Activated T-helper 9 cell treated with anti-CD3 and anti-CD28 coated beads, Interleukin-2, amount 50 U/mL, for 16 hours (primary cell): ENCODE data around the gene ABCA2.

Experiments
- DNase-seq: peaks from one replicate; pipeline ENCODE4 v3.0.0-alpha.2; 2020; ENCODE audit warnings: low read depth

ABCA2 gene

DNA sequence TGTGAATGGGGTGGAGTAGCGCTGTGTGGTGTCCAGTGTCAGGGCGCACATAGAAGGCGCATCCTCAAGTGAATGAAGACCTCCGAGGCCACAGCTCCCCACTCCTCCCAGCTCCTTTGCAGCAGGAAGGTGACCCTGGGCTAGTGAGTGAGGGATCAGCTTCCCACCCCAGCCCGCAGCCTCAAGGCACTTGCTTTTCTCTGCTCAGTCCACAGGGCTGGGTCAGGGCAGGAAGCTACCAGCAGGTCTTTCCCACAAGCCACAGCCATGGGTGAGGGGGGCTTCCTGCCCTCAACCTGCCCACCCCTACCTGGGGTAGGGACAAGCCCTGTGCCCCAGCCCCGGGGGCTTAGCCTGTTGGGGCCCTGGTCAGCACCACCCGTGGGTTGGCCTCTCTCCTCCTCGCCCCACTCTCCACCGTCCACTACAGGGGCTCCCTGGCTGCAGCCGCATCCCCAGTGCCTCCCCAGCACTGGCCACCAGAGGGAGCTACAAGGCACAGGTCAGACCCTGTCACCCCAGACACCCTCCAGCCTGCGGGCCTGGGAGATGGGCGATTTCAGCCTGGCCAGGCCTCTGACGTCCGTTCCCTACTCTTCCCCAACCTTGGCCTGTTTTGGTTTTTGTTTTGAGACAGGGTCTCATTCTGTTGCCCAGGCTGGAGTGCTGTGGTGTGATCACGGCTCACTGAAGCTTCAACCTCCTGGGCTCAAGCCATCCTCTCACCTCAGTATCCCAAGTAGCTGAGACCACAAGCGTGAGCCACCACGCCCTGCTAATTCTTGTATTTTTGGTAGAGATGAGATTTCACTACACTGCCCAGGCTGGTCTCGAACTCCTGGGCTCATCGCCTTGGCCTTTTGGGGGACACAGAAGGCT, 1.3 kb upstream of the ABCA2 start:
- DNase-seq, result peak; percentile 66

DNA sequence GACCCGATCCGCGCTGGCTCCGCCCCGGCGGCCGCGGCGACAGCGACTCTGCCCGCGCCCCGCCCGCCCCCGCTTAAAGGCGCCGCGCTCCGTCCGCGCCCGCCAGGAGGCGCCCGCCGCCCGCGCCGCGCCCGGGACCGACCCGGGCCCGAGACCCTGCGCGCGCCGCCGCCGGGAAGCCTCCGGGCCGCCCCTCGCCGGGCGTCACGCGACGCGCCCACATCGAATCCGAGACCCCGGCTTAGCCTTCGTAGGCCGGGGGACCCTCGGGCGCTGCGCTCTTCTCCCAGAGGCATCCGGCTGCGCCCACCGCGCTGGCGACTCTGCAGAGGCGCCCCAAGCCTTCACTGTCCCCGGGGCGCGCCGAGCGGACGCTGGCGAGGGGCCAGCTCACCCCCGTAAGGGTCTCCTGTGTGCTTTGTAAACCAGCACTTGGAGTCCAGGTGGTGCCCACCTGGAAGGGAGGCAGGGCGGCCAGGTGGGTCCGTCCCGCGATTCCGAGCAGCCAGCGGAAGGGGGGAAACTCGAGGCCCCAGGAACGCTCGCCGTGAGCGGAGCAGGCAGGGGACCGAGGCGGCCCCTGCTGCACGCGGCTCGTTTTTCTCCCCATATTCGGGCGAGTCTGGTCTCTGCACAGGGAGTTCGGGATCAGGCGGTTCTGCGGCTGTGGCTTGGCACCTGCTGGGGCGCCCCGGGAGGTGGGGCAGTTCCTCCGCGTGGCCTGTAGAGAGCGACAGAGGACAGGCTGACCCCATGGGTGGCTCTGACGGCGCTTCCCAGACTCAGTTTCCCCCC, 423 bp upstream of the ABCA2 start:
- DNase-seq, result peak; percentile 64

DNA sequence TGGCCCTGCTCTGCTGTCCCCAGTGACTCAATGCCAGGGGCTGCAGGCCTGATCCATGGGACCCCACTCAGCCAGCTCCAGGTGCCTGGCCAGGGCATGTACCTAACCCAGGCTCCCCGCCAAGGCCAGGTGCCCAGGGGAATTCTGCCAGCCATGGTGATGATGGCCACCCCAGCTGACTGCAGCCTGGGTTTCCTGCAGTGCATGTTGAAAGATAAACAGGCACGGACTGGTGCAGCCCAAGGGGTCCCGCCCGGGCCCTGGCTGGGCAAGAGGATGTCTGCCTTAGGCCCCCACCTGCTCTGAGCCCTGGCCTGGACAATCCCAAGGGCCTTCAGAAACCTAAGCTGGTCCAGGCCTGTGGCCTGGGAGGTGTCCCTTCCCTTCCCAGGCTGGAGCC, 1.2 kb downstream of the ABCA2 start:
- no peak for DNase-seq

DNA sequence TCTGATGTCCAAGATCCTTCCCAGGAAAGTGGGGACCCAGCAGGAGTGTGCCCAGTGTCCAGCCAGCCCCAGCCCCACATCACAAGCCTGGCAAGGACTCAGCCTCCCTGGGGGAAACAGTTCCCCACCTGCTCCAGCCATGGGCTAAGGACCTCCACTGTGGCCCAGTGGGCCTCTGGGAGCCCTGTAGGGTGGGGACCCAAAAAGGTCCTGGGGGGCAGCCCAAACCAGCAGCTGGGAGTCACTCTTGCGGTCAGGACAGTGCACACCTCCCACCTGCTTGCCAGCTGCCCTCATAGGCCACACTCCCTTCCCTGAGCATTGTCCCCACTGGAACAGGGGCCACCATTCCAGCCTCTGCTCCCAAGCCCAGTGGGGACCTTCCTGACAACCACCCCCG, 1.7 kb downstream of the ABCA2 start:
- no peak for DNase-seq

DNA sequence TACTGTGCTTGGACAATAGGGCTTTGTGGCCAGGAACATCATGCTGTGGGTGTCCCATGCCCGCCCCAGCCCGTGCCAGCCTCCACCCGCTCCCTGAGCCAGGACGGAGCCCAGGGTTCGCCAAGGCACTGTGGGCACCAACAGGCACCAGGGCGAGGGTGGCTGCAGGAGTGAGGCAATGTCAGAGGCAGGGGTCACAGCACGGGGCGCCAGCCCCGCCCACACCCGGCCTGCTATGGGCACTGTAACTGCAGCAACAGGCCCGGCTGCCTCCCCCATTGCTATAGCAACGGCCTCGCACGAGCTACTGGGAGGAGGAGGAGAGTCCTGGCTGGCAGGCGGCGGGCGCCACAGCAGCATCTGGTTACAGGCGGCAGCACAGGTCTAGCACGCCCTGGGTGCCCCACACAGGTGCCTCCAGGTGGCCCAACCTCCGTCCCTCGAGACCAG, 2.5 kb downstream of the ABCA2 start:
- DNase-seq, result no peak

DNA sequence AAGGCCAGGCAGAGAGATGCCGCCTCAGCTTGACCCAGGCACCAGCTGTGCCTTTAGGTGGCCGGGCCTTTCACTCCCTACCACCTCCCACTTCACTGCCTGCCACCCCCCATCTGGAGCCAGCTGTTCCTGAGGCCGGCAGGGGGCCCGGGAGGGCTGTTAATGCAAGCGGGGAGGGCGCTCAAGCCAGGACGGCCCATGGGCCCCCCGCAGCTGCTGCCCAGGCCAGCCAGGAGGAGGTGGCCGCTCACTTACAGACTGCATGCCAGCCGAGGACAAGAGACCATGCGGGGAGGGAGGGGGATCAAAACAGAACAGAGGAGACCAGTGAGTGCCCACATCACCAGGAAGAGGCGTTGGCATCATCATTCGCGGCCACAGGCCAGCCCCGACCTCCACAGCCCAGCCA, 4.5 kb downstream of the ABCA2 start:
- DNase-seq, result no peak

DNA sequence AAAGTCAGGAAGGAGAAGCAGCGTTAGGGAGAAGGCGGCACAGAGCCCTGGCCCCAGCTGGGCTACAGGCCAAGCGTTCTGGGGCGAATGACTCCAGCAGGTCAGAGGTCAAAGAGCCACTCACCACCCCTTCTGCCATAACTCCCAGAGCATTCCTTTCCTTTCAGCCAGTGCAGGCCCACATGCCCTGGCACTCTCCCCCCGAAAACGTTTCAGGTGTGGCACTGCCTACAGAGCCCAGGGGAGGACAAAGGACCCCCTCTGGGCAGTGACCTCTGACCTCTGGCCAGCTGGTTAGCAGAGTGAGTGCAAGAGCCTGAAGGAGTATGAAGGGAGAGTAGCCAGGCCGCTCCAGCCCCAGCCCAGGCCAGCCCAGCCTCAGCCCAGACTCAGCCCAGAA, 4.9 kb downstream of the ABCA2 start:
- DNase-seq, result no peak

DNA sequence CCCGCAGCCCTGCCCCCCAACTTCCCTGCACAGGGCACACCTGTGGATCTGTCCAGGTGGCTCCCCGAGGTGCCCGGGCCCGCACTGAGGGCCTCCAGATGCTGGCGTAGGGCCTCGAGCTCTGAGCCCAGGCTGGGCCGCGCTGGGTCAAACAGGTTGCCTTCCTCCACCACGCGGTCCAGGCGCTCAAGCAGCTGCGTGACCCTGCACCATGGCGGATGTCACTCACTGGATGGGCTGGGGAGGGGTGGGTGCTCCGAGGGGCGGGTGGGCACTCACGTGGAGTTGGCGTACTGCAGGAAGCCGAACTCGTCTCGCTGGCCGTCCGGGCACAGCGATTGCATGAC, 5.4 kb downstream of the ABCA2 start:
- no peak for DNase-seq

DNA sequence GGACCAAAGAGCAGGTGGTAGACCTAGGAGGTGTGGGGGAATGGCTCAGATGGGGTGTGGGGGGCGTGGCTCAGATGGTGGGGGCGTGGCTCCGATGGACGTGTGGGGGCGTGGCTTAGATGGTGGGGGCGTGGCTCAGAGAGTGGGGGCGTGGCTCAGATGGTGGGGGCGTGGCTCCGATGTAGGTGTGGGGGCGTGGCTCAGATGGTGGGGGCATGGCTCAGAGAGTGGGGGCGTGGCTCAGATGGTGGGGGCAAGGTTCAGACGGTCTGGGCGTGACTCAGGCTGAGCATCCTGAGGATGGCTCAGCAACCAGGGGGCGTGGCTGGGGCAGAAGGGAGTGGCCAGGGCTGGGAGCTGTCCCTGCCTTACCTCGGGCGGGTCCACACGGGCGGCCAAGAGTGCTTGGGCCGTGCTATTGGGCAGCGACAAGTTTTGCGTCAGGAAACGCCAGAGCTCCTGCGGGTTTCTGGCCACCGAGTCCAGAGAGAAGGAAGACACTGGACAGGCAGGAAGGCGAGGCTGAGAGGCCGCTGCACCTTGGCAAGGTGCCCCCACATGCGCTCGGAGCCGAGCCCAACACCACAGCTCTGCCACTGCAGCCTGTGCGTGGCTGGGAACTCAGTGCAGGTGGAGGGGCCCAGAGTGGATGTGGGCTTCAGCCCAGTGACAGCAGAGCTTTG, 5.9 kb downstream of the ABCA2 start:
- DNase-seq, result peak; percentile 63

DNA sequence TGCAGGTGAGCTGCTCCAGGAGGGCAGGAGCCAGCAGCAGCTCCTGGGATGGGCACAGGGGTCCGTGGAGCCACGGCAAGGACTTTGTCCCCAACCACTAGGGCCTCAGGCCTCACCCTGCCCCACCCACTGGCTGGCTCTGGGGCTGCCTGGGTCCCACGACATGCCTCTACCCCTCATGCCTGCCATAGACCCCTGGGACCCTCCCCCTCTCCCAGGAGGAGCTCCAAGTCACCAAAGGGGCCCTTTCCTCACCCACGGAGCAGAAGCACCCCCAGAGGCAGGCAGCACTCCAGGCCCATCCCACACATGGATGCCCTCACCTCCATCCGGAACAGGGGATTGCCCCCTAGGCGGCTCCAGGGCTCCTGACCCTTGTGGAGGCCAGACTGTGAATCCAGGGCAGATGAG, 6.5 kb downstream of the ABCA2 start:
- DNase-seq, result no peak

DNA sequence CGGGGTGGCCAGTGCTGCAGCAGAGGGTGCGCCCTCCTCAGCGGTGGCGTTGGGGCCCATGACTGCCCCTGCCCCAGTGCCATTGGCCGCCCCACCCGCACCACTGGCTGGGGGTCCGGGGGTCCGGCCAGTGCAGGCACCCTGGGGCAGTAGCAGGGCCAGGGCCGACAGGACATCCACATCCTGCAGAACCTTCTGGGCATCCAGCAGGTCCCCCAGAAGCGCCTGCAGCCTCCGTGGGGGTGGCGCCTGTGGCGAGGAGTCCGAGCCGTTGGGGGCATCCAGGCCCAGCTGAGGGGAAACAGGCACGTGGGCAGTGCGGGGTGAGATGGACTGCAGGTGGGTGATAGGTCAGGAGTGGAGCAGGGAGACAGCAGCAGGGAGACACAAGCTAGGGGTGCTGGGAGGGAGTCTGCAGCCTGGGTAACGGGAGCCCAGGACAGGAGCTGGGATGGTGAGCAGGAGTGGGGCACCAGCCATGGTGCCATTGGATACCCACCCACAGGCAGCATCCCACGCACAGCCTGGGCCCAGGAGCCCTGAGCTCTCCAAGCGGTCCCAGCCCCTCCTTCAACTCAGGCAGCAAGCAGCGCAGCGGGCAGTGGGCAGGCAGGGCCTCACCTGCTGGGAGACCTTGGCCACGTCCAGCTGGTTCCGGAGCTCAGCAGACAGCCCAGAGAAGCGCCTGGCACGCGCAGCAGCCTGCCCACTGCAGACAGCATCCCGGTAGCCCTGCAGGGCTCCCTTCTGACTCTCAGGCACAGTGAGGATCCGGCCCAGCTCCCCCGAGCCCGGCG, 7.1 kb downstream of the ABCA2 start:
- DNase-seq, result no peak

DNA sequence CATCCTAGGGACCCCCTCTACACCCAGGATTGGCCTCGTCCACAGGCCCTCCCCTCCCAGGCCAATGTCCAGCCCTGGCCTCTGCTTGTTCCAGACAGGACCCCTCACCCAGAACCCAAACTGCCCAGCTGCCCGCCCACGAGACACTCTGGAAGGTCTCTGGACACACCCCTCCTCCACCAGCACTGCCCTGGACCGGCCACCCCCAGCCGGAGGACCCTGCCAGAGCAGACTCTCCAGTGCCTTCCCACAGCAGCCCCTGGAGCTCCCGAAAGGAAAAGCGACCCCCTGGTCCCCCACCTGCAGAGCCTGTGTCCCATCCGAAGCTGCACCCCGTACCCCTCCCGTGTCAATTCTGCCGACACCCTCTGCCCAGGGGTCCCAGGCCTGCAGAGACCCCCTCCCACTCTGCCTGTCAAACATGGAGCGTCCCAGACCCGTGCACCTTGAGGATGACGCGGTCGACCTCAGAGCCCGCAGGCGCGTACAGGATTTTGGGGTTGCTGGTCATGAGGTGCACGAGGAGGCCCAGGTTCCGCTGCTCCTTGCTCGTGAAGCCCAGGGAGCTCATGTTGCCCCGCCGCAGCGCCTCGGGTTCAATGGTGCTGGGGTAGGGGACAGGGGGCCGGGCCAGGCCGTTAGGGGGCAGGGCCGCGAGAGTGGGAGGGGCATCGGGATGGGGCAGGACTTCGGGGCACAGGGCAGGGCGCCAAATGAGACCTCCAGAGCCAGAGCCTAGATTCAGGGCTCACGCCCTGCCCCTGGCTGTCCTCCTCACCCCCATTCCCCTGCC, 8.0 kb downstream of the ABCA2 start:
- no peak for DNase-seq

DNA sequence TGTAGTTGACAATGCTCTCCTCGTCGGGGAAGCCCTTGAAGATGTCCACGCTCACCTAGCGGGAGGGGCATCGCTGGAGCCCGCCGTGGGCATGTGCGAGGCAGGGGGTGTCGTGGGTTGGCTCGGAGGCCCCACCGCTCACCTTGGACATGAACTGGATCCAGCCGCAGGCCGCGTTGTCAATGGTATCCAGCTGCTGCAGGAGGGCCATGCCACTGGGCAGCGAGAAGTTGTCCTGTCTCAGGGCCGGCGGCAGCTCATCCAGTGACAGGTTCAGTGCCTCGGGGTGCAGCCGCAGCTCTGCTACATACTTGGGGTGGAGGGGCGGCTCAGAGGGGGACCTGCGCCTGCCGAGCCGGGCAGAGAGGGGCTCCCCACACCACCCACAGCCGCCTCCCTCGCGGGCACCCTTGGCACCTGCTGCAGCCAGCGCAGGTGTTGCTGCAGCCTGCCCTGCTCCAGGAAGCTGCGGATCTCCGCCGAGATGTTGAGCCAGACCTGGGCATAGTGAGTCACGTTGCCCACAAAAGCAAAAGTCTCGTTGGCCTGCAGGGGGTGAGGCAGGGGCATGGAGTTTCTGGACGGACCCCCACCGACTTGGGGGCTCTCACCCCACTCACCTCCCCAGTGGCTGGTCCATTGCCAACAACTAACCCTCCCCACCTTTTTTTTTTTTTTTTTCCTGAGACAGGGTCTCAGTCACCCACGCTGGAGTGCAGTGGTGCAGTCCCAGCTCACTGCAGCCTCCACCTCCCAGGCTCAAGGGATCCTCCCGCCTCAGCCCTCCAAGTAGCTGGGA, 9.1 kb downstream of the ABCA2 start:
- no peak for DNase-seq

DNA sequence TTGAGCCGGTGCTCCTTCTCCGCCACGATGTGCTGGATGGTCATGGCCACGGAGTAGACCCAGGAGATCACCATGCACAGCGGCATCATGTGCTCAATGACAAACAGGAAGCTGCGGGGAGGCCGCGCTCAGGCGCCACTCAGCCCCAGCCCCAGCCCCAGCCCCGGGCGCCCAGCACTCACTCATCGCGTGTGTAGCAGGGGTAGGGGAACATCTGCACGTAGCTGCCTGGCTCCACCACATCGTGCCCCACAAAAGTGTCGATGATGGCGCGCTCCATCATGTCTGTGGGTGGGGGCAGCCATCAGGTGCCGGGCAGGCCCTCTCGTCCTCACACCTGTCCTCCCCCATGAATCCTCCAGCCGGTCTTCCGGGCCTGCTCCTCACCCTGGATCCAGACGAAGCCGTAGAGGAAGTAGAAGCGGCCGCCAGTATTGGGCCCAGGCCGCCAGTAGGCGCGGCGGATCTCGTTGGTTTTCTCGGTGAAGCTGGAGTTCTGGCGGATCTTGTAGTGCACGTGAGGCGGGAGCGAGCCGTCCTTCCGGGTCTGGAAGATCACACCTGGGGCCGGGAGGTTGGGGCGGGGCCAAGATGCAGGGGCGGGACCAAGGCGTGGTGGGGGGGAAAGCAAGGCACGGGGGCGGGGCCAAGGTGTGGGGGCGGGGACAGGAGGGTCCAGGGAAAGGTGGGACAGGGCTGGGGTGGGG, 10.1 kb downstream of the ABCA2 start:
- DNase-seq, result no peak

DNA sequence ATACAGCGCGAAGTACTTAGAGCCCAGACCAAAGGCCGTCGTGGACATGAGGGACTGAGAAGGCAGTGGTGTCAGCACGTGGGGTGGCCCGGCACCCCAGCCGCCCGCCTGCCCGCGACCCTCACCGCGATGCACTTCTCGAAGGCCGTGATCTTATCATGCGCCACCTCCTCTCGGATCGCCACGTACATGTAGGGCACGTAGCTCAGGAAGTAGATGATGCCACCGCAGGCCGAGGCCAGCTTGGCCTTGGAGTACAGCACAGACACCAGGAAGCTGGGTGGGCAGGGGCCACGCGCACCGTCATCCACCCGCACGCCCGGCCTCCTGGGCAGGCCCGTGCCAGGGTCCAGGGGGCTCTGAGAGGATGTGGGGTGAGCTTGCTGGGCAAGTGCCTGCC, 11.0 kb downstream of the ABCA2 start:
- no peak for DNase-seq

DNA sequence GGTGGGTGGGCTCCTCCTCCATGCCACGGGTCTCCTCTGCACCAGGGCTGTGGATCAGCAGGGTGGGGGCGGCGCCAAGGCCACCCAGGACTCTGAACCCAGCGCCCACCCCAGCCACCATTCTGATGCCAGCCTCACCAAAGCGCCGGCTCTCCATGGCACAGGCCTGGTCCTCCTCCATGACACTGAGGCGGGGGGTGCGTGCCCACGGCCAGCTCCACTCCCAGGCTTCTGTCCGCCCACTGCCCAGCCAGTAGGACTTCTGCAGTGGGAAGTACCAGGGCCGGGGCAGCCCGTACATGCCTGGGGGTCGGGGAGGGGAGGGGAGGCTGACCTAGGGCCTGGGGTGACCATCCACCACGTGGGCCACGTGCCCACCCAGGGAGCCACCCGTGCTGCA, 11.6 kb downstream of the ABCA2 start:
- no peak for DNase-seq

DNA sequence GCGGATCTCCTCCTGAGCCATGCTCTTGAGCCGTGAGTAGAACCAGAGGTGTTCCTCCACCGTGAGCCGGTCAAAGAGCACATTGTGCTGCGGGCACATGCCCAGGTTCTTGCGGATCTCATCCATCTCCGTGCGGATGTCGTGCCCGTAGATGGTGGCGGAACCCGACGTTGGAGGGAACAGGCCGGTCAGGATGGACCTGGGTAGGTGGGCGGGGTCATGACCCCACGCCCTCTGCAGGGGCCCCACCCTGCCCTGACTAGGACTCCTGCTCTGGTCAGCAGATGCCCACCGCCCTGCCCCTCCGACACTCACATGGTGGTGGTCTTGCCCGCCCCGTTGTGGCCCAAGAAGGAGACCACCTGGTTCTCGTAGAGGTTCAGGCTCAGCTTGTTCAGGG, 12.1 kb downstream of the ABCA2 start:
- DNase-seq, result no peak

DNA sequence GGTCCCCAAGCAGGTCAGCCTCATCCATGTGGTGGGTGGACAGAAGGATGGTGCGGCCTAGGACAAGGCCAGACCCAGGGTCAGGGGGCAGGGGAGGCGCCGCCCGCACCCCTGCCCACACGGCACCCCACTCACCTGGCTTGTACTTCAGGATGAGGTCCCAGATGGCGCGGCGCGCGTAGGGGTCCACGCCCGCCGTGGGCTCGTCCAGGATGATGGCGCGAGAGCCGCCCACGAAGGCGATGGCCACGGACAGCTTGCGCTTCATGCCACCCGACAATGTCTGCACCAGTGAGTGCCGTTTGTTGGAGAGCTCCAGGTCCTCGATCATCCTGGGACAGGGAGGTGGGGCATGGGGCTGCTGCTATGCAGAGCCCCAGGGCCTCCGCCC, 12.5 kb downstream of the ABCA2 start:
- no peak for DNase-seq

DNA sequence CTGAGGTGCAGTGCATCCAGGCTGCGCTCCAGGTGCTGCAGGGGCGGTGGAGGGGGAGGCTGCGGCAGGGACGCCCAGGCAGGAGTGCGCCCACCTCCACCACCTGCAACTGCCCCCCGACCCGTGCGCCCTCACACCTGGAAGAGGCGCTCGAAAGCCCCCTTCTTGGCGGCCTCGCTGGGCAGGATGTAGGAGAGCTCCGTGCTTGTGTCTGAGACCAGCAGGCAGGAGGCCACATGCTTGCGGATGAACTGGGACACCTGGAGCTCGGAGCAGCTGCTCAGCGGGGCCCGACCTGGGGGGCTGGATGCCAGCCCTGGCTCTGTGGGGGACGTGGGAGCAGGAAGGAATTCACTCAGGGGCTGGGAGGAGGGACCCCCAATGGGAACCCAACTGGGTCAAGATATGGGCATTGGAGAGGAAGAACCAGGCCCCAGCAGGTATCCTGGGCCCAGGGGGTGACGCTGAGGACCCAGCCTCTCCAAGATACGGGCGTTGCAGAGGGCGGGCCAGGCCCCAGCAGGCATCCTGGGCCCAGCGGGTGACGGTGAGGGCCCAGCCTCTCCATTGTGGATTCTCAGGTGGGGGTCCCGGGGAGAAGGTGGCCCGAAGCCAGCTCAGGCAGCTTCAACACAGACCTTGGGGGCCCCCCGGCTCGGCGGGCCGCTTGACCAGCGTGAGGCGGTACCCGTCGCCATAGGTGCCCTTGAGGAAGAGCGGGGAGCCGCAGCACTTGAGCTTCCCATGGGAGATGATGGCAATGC, 13.1 kb downstream of the ABCA2 start:
- no peak for DNase-seq
